ENCODE measurements around the gene SBF2.

- TF ChIP-seq GATA2 (IDR thresholded peaks at IDR 0.05; ENCODE audit: low read depth, low read length) (no peak), GATA3 (IDR thresholded peaks at IDR 0.05; ENCODE audit: low read depth, low read length) (no peak)
Measured at GRCh38 chr11:10307400-10308200, 13.6 kb upstream of the SBF2 start.

All from SH-SY5Y (cell line).